Liver (tissue), 9 donors: Measurements from ENCODE around the gene NOS1. TPM values are rescaled to one million over a fixed set of nuclear protein-coding genes. Genes with fewer than 3 reads are reported as not detected.

Source experiments
- DNase-seq: peaks from one replicate; pipeline ENCODE4 v3.0.0-alpha.2; 2017; ENCODE audit warnings: low spot score
- H3K27ac ChIP-seq, 2 donors: one replicate each; pipeline ENCODE4 v1.7.0; 2013; ENCODE audit warnings: inconsistent platforms in 2 of 2, low read length in 2 of 2, control low read depth in 1 of 2, low read depth in 1 of 2, mild to moderate bottlenecking in 1 of 2
- H3K27me3 ChIP-seq, 4 donors: one replicate each; pipeline versions ENCODE4 v1.6.1 to v1.7.0; 2013; ENCODE audit warnings: low read length in 3 of 4, inconsistent platforms in 1 of 4, mild to moderate bottlenecking in 1 of 4, moderate library complexity in 1 of 4; ENCODE audit not compliant: control insufficient read depth in 4 of 4, insufficient read depth in 4 of 4
- H3K36me3 ChIP-seq, 4 donors: one replicate each; pipeline versions ENCODE4 v1.6.1 to v1.7.0; 2013; ENCODE audit warnings: low read length in 3 of 4, mild to moderate bottlenecking in 3 of 4, low read depth in 1 of 4, moderate library complexity in 1 of 4; ENCODE audit not compliant: control insufficient read depth in 4 of 4, insufficient read depth in 3 of 4
- H3K4me1 ChIP-seq, 4 donors: one replicate each; pipeline versions ENCODE4 v1.6.1 to v1.7.0; 2013; ENCODE audit warnings: low read length in 3 of 4, mild to moderate bottlenecking in 3 of 4, moderate library complexity in 1 of 4; ENCODE audit not compliant: control insufficient read depth in 4 of 4, insufficient read depth in 4 of 4
- H3K4me3 ChIP-seq, 3 donors: one replicate each; pipeline versions ENCODE4 v1.6.1 to v1.7.0; 2013; ENCODE audit warnings: low read length in 3 of 3, control low read depth in 1 of 3, low read depth in 1 of 3, mild to moderate bottlenecking in 1 of 3
- H3K9ac ChIP-seq, 2 donors: one replicate each; pipeline ENCODE4 v1.7.0; 2013; ENCODE audit warnings: low read length in 2 of 2, mild to moderate bottlenecking in 2 of 2, moderate library complexity in 2 of 2, control low read depth in 1 of 2, low read depth in 1 of 2
- H3K9me3 ChIP-seq, 4 donors: one replicate each; pipeline versions ENCODE4 v1.6.1 to v1.7.0; 2013; ENCODE audit warnings: low read length in 3 of 4; ENCODE audit not compliant: control insufficient read depth in 4 of 4
- ATF3 ChIP-seq: IDR thresholded peaks from 2 replicates; pipeline ENCODE4 v1.6.1; 2016; ENCODE audit warnings: antibody characterized with exemption
- CTCF ChIP-seq: fragments of 150-350 bp; IDR thresholded peaks from 2 replicates; pipeline ENCODE4 v1.5.1; 2017; ENCODE audit warnings: improper control_type of control experiment, low read depth, low read length; ENCODE audit not compliant: missing input control
- EGR1 ChIP-seq, 2 donors: IDR thresholded peaks; 2 replicates each; pipeline ENCODE4 v1.6.1; 2016 to 2018; ENCODE audit warnings: antibody characterized with exemption in 2 of 2, low read depth in 2 of 2
- FOXA1 ChIP-seq: IDR thresholded peaks from 2 replicates; pipeline ENCODE4 v1.6.1; 2016; ENCODE audit warnings: antibody characterized with exemption
- GABPA ChIP-seq, 2 donors: IDR thresholded peaks in 1 of 2; conservative IDR thresholded peaks in 1 of 2; 2 replicates each; pipeline ENCODE4 v1.6.1; 2016; ENCODE audit warnings: antibody characterized with exemption in 2 of 2, mild to moderate bottlenecking in 1 of 2, moderate library complexity in 1 of 2
- HNF4A ChIP-seq, 2 donors: conservative IDR thresholded peaks; 2 replicates each; pipeline ENCODE4 v1.6.1; 2016; ENCODE audit warnings: antibody characterized with exemption in 2 of 2, mild to moderate bottlenecking in 2 of 2
- HNF4G ChIP-seq: IDR thresholded peaks from 2 replicates; pipeline ENCODE4 v1.6.1; 2016; ENCODE audit warnings: antibody characterized with exemption
- JUND ChIP-seq, 2 donors: IDR thresholded peaks; 2 replicates each; pipeline ENCODE4 v1.6.1; 2016; ENCODE audit warnings: antibody characterized with exemption in 2 of 2
- NR2F2 ChIP-seq: IDR thresholded peaks from 2 replicates; pipeline ENCODE4 v1.6.1; 2016; ENCODE audit warnings: antibody characterized with exemption
- SP1 ChIP-seq: IDR thresholded peaks from 2 replicates; pipeline ENCODE4 v1.6.1; 2018; ENCODE audit warnings: antibody characterized with exemption, mild to moderate bottlenecking
- YY1 ChIP-seq: IDR thresholded peaks from 2 replicates; pipeline ENCODE4 v1.6.1; 2016; ENCODE audit warnings: antibody characterized with exemption, mild to moderate bottlenecking
- ZBTB33 ChIP-seq: IDR thresholded peaks from 2 replicates; pipeline ENCODE4 v1.6.1; 2016; ENCODE audit warnings: antibody characterized with exemption
- WGBS: extraction: QIAGEN DNeasy Blood & Tissue Kit; methylation state at CpG from one replicate; pipeline ENCODE4 v1.1.7; 2013; 5-methylcytosine and 5-hydroxymethylcytosine counted together
- polyA plus RNA-seq, 2 donors: library from polyadenylated mRNA; stranded (reverse) in 1 of 2; unstranded in 1 of 2; fragments of 200-250 nt in 1 of 2; fragments of >200 nt in 1 of 2; fragmentation: Nextera tagmentation in 1 of 2; extraction: Ambion mirVana in 1 of 2; gene quantifications; one replicate each; pipeline versions ENCODE4 v1.2.1 to v1.2.3, GENCODE V29; 2013 to 2015
- total RNA-seq, 2 donors: library from RNA; depleted of rRNA; stranded (reverse); fragments of >200 nt; gene quantifications; one replicate each; pipeline ENCODE4 v1.2.3, GENCODE V29; 2014
- donor health status: healthy.
- donor health status: healthy.
- donor health status: healthy.
- donor health status: healthy.
- donor health status: healthy.

Gene NOS1
- total and polyA plus RNA-seq, 4 donors, result under 0.01 to 0.08 (median 0.01) TPM; not detected in 1

- Histone ChIP-seq H3K4me1 (no peaks in the 10 kb centered on the region), H3K27me3 (peaks cover 0 to 3% (median 1%) of the 10 kb centered on the region in 4 donors), H3K27ac (no peak overlapping the region), H3K9me3 (no peaks in the 10 kb centered on the region), H3K36me3 (no peaks in the 10 kb centered on the region), H3K4me3 (no peak overlapping the region), H3K9ac (no peak overlapping the region)
- DNase-seq, result no peak
- TF ChIP-seq ZBTB33 (no peak), ATF3 (no peak), SP1 (no peak)
- 84% methylated on average over 11 of the region's 11 CpGs for WGBS
Measured at GRCh38 chr12:117231750-117232149, 129.7 kb downstream of the NOS1 start.

- no peak for DNase-seq
- Histone ChIP-seq H3K36me3 (no peaks in the 10 kb centered on the region), H3K4me3 (no peak overlapping the region), H3K9me3 (no peaks in the 10 kb centered on the region), H3K27me3 (peaks cover 0 to 3% (median 1%) of the 10 kb centered on the region in 4 donors), H3K27ac (no peak overlapping the region), H3K9ac (no peak overlapping the region), H3K4me1 (no peaks in the 10 kb centered on the region)
- no peak for TF ChIP-seq NR2F2
- TF ChIP-seq YY1, result no peak
- no peak for TF ChIP-seq EGR1 (IDR thresholded peaks at IDR 0.05; ENCODE audit: low read depth in 2 of 2)
- TF ChIP-seq CTCF, result no peak
- no peak for TF ChIP-seq HNF4G
- no peak for TF ChIP-seq SP1
- TF ChIP-seq FOXA1, result no peak
- 70% methylated on average over 2 of the region's 2 CpGs for WGBS
Measured at GRCh38 chr12:117228239-117228638, 133.2 kb downstream of the NOS1 start.

GRCh38 chr12:117227000-117227653 lies 134.3 kb downstream of the NOS1 start:
- H3K9ac ChIP-seq, result no peak overlapping the region
- H3K4me3 ChIP-seq, result no peak overlapping the region
- no peak overlapping the region for H3K27ac ChIP-seq
- peaks cover 0 to 3% (median 1%) of the 10 kb centered on the region in 4 donors for H3K27me3 ChIP-seq
- no peaks in the 10 kb centered on the region for H3K4me1 ChIP-seq
- H3K9me3 ChIP-seq, result no peaks in the 10 kb centered on the region
- TF ChIP-seq HNF4A (conservative IDR thresholded peaks at IDR 0.05) (no peak), CTCF (no peak), JUND (IDR thresholded peaks at IDR 0.05) (no peak), FOXA1 (no peak), GABPA (IDR thresholded peaks at IDR 0.05 in 1 of 2, conservative IDR thresholded peaks at IDR 0.05 in 1 of 2) (no peak), SP1 (no peak)
- no peaks in the 10 kb centered on the region for H3K36me3 ChIP-seq
- DNase-seq, result no peak
- WGBS, result 47% methylated on average over 12 of the region's 12 CpGs
